Keratinocyte (primary cell): Measurements from ENCODE around the gene CST7. TPM values are rescaled to one million over a fixed set of nuclear protein-coding genes. Genes with fewer than 3 reads are reported as not detected.

ENCODE experiments used
- DNase-seq: peaks from one replicate; pipeline ENCODE4 v3.0.0-alpha.2; 2011; ENCODE audit warnings: low read depth, missing footprints, low spot score
- FAIRE-seq: peaks from 2 replicates; lab custom pipeline; 2011; peaks lifted over from hg19 to GRCh38; lab: Jason Lieb, UNC
- H2AFZ ChIP-seq: 2 replicates; pipeline ENCODE4 v1.6.0; 2012; ENCODE audit warnings: low read length, control low read depth, inconsistent platforms; ENCODE audit not compliant: control insufficient read depth
- H3K27ac ChIP-seq: 2 replicates; pipeline ENCODE4 v1.5.1; 2011; ENCODE audit warnings: low read length; ENCODE audit not compliant: control insufficient read depth, insufficient read depth
- H3K27me3 ChIP-seq: 3 replicates; pipeline ENCODE4 v1.6.0; 2011; ENCODE audit warnings: low read length; ENCODE audit not compliant: control insufficient read depth, insufficient read depth; ENCODE audit errors: extremely low read depth
- H3K36me3 ChIP-seq, 2 experiments: 2 replicates in 1 of 2; 3 replicates in 1 of 2; pipeline ENCODE4 v1.5.1; 2011; ENCODE audit warnings: low read length in 2 of 2, mild to moderate bottlenecking in 1 of 2; ENCODE audit not compliant: control insufficient read depth in 2 of 2, insufficient read depth in 2 of 2; ENCODE audit errors: extremely low read depth in 1 of 2
- H3K4me1 ChIP-seq: 3 replicates; pipeline ENCODE4 v1.5.1; 2011; ENCODE audit warnings: low read length; ENCODE audit not compliant: control insufficient read depth, insufficient read depth; ENCODE audit errors: extremely low read depth
- H3K4me2 ChIP-seq: 3 replicates; pipeline ENCODE4 v1.6.0; 2011; ENCODE audit warnings: low read depth, low read length; ENCODE audit not compliant: control insufficient read depth, insufficient read depth; ENCODE audit errors: extremely low read depth
- H3K4me3 ChIP-seq, 3 experiments: fragments of 200-600 bp in 1 of 3; sonication (generic) in 1 of 3; 2 replicates in 2 of 3; 3 replicates in 1 of 3; pipeline ENCODE4 v1.5.1; 2011 to 2016; ENCODE audit warnings: low read length in 3 of 3, mild to moderate bottlenecking in 3 of 3, control low read depth in 2 of 3, inconsistent platforms in 1 of 3, low read depth in 1 of 3, mixed read lengths in 1 of 3, mixed run types in 1 of 3, moderate library complexity in 1 of 3; ENCODE audit not compliant: control insufficient read depth in 2 of 3, insufficient read depth in 2 of 3; ENCODE audit errors: extremely low read depth in 1 of 3
- H3K79me2 ChIP-seq: 2 replicates; pipeline ENCODE4 v1.6.0; 2012; ENCODE audit warnings: low read length; ENCODE audit not compliant: control insufficient read depth, insufficient read depth
- H3K9ac ChIP-seq: 3 replicates; pipeline ENCODE4 v1.6.0; 2011; ENCODE audit warnings: low read length; ENCODE audit not compliant: control insufficient read depth, insufficient read depth; ENCODE audit errors: extremely low read depth
- H3K9me1 ChIP-seq: 3 replicates; pipeline ENCODE4 v1.6.0; 2011; ENCODE audit warnings: low read length; ENCODE audit not compliant: control insufficient read depth, insufficient read depth; ENCODE audit errors: extremely low read depth
- H3K9me3 ChIP-seq: 2 replicates; pipeline ENCODE4 v1.5.1; 2012; ENCODE audit warnings: low read depth, low read length; ENCODE audit not compliant: control insufficient read depth
- H4K20me1 ChIP-seq: 3 replicates; pipeline ENCODE4 v1.6.0; 2011; ENCODE audit warnings: low read length; ENCODE audit not compliant: control insufficient read depth, insufficient read depth; ENCODE audit errors: extremely low read depth
- EZH2 ChIP-seq: IDR thresholded peaks from one replicate; pipeline ENCODE4 v1.6.1; 2012; ENCODE audit warnings: inconsistent platforms, mild to moderate bottlenecking, low read length, moderate library complexity
- dilution Hi-C: fragments of 300-500 bp; cut with MboI; formaldehyde crosslinking; loops from one replicate; pipeline ENCODE4 v1.7.0; 2020; ENCODE audit warnings: low sequenced_read_pairs; ENCODE audit not compliant: extremely low pct_ligation_motif_present
- polyA plus RNA-seq, 5 experiments: library from polyadenylated mRNA; depleted of rRNA in 3 of 5; stranded (reverse) in 3 of 5; stranded (forward) in 1 of 5; unstranded in 1 of 5; fragments of >200 nt; gene quantifications; 1 replicate in 1 of 5; 2 replicates in 3 of 5; 3 replicates in 1 of 5; pipeline versions ENCODE4 v1.2.1 to v1.2.3, GENCODE V29; 2011 to 2012; ENCODE audit warnings: missing spikeins in 2 of 5, low read depth in 1 of 5, low replicate concordance in 1 of 5
- TF ChIP-seq, protein P1 (sequence below), 3 experiments: IDR thresholded peaks in 1 of 3; conservative IDR thresholded peaks in 1 of 3; optimal IDR thresholded peaks in 1 of 3; 2 replicates in 2 of 3; 3 replicates in 1 of 3; pipeline versions ENCODE3 to v1.5.1; 2011; ENCODE audit warnings: low read length in 3 of 3, mild to moderate bottlenecking in 3 of 3, moderate library complexity in 2 of 3, control low read depth in 1 of 3, inconsistent platforms in 1 of 3; ENCODE audit not compliant: insufficient read depth in 2 of 3; ENCODE audit errors: extremely low read depth in 1 of 3

Gene CST7
- polyA plus RNA-seq, 1 donor (not counting 4 experiments of a cell fraction or from before 2014, with no cell fraction given): not detected

DNA sequence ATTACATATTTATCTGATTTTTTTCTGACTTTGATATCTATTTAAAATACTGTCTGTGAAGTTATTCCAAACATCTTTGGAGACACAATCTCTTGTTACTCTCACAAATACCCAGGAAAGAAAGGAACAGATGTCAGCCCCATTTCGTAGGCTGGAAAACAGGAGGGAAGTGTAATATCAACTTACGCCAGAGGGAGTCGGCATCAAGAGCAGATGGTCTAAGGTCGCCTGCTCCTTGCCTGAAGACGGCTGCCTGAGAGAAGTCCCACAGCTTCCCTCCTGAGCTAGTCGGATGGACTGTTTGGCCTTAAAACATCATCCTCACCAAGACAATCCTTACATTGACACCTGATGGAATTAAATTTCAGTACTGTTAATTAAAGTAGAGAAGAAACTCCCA, 13.4 kb downstream of the CST7 start:
- H3K27ac ChIP-seq: no peak overlapping the region
- no peak overlapping the region for H3K9ac ChIP-seq
- H3K9me3 ChIP-seq: no peaks in the 10 kb centered on the region
- no peaks in the 10 kb centered on the region for H3K9me1 ChIP-seq
- no peak for DNase-seq
- no peak overlapping the region for H3K4me2 ChIP-seq
- H3K4me3 ChIP-seq: no peak overlapping the region
- no peaks in the 10 kb centered on the region for H4K20me1 ChIP-seq
- H3K27me3 ChIP-seq: no peaks in the 10 kb centered on the region
- H3K79me2 ChIP-seq: no peaks in the 10 kb centered on the region
- TF ChIP-seq, protein P1, sequence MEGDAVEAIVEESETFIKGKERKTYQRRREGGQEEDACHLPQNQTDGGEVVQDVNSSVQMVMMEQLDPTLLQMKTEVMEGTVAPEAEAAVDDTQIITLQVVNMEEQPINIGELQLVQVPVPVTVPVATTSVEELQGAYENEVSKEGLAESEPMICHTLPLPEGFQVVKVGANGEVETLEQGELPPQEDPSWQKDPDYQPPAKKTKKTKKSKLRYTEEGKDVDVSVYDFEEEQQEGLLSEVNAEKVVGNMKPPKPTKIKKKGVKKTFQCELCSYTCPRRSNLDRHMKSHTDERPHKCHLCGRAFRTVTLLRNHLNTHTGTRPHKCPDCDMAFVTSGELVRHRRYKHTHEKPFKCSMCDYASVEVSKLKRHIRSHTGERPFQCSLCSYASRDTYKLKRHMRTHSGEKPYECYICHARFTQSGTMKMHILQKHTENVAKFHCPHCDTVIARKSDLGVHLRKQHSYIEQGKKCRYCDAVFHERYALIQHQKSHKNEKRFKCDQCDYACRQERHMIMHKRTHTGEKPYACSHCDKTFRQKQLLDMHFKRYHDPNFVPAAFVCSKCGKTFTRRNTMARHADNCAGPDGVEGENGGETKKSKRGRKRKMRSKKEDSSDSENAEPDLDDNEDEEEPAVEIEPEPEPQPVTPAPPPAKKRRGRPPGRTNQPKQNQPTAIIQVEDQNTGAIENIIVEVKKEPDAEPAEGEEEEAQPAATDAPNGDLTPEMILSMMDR (optimal IDR thresholded peaks at IDR 0.05 in 1 of 3, IDR thresholded peaks at IDR 0.05 in 1 of 3, conservative IDR thresholded peaks at IDR 0.05 in 1 of 3; ENCODE audit: extremely low read depth in 1 of 3, insufficient read depth in 2 of 3, low read length in 3 of 3): no peak
- no peak for TF ChIP-seq EZH2
- no peak for FAIRE-seq
- dilution Hi-C loops: no loop called here
- H3K4me1 ChIP-seq: no peaks in the 10 kb centered on the region
- no peak overlapping the region for H2AFZ ChIP-seq
- peaks cover 15 to 30% of the 10 kb centered on the region in 2 experiments for H3K36me3 ChIP-seq

DNA sequence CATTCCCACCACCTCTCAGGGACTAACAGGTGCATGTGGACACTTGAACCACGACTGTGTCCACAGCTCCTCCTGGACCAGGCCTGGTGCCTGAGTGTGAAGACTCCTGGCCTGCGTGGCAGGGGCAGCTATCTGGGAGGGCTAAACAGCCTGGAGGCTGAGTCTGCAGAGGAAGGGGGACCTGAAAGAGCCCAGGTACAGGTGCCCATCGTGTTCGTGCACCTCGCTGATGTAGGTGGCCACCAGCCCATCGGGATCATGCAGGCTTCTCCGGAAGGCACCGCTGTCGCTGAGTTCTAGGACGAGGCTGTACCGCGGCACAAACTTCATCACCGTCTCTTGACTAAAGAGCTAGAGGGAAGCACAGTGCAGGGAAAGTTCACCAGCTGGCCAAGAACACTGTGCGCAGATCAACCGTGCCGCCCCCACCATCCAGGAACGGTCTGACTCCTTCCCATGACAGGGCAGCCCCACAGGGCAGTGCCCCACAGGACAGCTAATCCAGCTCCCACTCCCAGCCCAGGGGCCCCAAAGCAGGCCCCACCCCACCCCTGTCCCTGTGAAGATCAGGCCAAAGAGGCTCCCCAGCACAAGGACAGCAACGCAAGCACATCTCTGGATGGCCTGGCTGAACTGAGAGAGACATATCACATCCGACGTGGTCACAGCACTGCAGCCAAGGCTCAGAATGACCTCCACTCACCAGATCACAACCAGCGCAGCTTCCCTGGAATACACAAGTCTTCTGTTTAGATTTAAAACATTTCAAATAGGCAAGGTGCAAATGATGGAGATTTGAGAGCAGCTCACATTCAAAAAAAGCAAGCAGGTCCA, 14.8 kb downstream of the CST7 start:
- DNase-seq (no peak), FAIRE-seq (no peak)
- Histone ChIP-seq H3K27me3 (no peaks in the 10 kb centered on the region), H3K79me2 (no peaks in the 10 kb centered on the region), H3K9me3 (no peaks in the 10 kb centered on the region), H3K9me1 (no peaks in the 10 kb centered on the region), H3K36me3 (peaks cover 16 to 33% of the 10 kb centered on the region in 2 experiments), H3K9ac (no peak overlapping the region), H3K27ac (no peak overlapping the region), H2AFZ (no peak overlapping the region), H3K4me2 (no peak overlapping the region), H3K4me3 (no peak overlapping the region), H4K20me1 (no peaks in the 10 kb centered on the region), H3K4me1 (no peaks in the 10 kb centered on the region)
- dilution Hi-C loops: no loop called here
- no peak for TF ChIP-seq EZH2
- TF ChIP-seq, protein P1 (optimal IDR thresholded peaks at IDR 0.05 in 1 of 3, IDR thresholded peaks at IDR 0.05 in 1 of 3, conservative IDR thresholded peaks at IDR 0.05 in 1 of 3; ENCODE audit: extremely low read depth in 1 of 3, insufficient read depth in 2 of 3, low read length in 3 of 3): no peak
